A673 (cell line): ENCODE results near the gene LRSAM1.

ENCODE experiments used
- EZH2 ChIP-seq: fragments of 200-600 bp; sonication (generic); IDR thresholded peaks from 2 replicates; pipeline ENCODE4 v1.6.1; 2017; ENCODE audit warnings: borderline replicate concordance, low read depth, mild to moderate bottlenecking, mixed read lengths, antibody characterized with exemption, low read length; ENCODE audit not compliant: poor library complexity, severe bottlenecking
- TF ChIP-seq, protein P1 (sequence below): fragments of 300-800, 200-600 bp; sonication (generic); conservative IDR thresholded peaks from 2 replicates; pipeline ENCODE4 v1.5.1; 2017; ENCODE audit warnings: low read depth, mild to moderate bottlenecking, antibody characterized with exemption, low read length, moderate library complexity, mixed read lengths

- no peak for TF ChIP-seq EZH2
- TF ChIP-seq, protein P1, sequence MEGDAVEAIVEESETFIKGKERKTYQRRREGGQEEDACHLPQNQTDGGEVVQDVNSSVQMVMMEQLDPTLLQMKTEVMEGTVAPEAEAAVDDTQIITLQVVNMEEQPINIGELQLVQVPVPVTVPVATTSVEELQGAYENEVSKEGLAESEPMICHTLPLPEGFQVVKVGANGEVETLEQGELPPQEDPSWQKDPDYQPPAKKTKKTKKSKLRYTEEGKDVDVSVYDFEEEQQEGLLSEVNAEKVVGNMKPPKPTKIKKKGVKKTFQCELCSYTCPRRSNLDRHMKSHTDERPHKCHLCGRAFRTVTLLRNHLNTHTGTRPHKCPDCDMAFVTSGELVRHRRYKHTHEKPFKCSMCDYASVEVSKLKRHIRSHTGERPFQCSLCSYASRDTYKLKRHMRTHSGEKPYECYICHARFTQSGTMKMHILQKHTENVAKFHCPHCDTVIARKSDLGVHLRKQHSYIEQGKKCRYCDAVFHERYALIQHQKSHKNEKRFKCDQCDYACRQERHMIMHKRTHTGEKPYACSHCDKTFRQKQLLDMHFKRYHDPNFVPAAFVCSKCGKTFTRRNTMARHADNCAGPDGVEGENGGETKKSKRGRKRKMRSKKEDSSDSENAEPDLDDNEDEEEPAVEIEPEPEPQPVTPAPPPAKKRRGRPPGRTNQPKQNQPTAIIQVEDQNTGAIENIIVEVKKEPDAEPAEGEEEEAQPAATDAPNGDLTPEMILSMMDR, result no peak
Measured at GRCh38 chr9:127437497-127438264, 13.6 kb upstream of the LRSAM1 start.
